Astrocyte of the spinal cord (primary cell): ENCODE data around the gene FAM219A.
"Not testable (repeated sequence)": the region's sequence is repeated elsewhere in the genome, so short reads cannot be mapped to it uniquely, and the experiment has no call there.

Experiments used
- DNase-seq: peaks from one replicate; pipeline ENCODE4 v3.0.0; 2011; ENCODE audit warnings: low read depth, low spot score
- H3K4me3 ChIP-seq: 2 replicates; pipeline ENCODE4 v1.5.1; 2011; ENCODE audit warnings: low read depth, mild to moderate bottlenecking, low read length, moderate library complexity
- in situ Hi-C: cut with HindIII; loops from 2 replicates; pipeline ENCODE4 v1.10.0; 2017; ENCODE audit warnings: low sequenced_read_pairs
- TF ChIP-seq, protein P1 (sequence below): IDR thresholded peaks from 2 replicates; pipeline ENCODE4 v1.5.1; 2012; ENCODE audit warnings: low read depth, mild to moderate bottlenecking, low read length, inconsistent platforms

FAM219A gene

GRCh38 chr9:34363619-34364351 lies 94.6 kb downstream of the FAM219A start:
- TF ChIP-seq, protein P1, sequence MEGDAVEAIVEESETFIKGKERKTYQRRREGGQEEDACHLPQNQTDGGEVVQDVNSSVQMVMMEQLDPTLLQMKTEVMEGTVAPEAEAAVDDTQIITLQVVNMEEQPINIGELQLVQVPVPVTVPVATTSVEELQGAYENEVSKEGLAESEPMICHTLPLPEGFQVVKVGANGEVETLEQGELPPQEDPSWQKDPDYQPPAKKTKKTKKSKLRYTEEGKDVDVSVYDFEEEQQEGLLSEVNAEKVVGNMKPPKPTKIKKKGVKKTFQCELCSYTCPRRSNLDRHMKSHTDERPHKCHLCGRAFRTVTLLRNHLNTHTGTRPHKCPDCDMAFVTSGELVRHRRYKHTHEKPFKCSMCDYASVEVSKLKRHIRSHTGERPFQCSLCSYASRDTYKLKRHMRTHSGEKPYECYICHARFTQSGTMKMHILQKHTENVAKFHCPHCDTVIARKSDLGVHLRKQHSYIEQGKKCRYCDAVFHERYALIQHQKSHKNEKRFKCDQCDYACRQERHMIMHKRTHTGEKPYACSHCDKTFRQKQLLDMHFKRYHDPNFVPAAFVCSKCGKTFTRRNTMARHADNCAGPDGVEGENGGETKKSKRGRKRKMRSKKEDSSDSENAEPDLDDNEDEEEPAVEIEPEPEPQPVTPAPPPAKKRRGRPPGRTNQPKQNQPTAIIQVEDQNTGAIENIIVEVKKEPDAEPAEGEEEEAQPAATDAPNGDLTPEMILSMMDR, result no peak
- in situ Hi-C loops, result no loop called here
- DNase-seq, result peak; percentile 12
- H3K4me3 ChIP-seq, result no peak overlapping the region

DNA sequence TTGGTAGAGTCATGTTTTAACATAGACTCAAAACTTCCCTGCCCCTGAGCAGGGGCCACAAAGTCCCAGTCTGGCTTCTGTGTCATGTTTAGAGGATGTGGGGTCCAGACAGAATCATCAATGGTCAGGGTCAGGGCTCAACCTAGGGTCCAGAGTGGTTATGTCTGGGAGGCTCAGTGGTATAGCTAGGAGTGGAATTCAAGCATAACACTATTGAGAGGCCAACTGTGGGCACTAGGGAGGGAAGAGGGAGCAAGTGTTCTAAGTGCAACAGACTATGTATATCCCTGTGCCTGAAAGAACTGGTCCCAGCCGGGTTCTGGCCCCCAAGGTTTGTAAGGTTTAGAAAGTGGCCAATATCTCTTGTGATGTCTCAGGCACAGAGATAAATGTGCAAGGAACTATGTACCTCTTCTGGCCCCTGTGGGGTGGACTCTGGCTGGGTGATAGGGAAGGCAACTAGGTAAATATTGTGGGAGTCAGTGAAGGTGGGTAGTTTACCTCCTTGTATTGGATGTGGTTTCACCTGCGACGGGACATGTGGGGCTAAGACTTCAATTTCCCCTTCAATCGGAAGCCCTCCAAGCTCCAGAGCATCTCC lies 95.7 kb downstream of the FAM219A start:
- in situ Hi-C loops, result no loop called here
- TF ChIP-seq, protein P1, result no peak
- no peak for DNase-seq
- no peak overlapping the region for H3K4me3 ChIP-seq

GRCh38 chr9:34352957-34353356 lies 105.4 kb downstream of the FAM219A start:
- DNase-seq, H3K4me3 ChIP-seq, in situ Hi-C loops: not testable (repeated sequence)

GRCh38 chr9:34352122-34352652 lies 106.2 kb downstream of the FAM219A start:
- in situ Hi-C loops, H3K4me3 ChIP-seq, DNase-seq: not testable (repeated sequence)

DNA sequence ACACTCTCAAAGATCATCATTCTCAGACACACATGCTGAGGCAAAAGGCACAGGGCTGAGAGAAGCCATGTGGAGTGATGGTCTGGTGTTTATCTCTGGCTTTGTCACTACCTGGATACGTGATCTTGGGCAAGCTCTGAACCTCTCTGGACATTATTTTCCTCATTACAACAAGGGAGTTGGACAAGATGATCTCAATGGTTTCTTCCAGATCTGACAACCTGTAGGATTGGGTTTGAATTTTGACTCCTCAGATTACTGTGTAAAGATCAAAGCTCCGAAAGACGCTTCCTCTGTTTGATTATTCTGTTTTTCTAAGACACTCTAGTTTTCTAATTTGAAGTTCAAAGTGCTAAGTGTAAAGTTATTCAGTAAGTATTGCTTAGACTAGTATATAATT lies 109.0 kb downstream of the FAM219A start:
- TF ChIP-seq, protein P1, result no peak
- DNase-seq, result no peak
- in situ Hi-C loops, result no loop called here
- no peak overlapping the region for H3K4me3 ChIP-seq
